GM19043 (cell line): ENCODE measurements around the gene MKRN2OS.
"Not testable (repeated sequence)": the region's sequence is repeated elsewhere in the genome, so short reads cannot be mapped to it uniquely, and the experiment has no call there.

Experiments used
- ATAC-seq: cut with Tn5 transposase; IDR thresholded peaks from one replicate; pipeline ENCODE4 v1.9.1; 2021; ENCODE audit warnings: low read depth; ENCODE audit not compliant: unreplicated experiment

MKRN2OS gene

DNA sequence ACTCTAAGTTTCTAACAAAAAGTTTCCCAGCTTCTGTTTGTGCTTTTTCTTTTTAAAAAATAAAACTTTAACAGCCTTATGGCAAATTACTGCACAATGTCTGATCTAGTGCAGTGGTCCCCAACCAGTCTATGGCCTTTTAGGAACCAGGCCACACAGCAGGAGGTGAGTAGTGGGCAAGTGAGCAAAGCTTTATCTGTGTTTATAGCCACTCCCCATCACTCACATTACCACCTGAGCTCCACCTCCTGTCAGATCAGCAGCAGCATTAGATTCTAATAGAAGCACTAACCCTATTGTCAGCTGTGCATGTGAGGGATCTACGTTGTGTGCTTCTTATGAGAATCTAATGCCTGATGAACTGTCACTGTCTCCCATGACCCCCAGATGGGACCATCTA is 17.2 kb upstream of the MKRN2OS start:
- ATAC-seq: no peak

DNA sequence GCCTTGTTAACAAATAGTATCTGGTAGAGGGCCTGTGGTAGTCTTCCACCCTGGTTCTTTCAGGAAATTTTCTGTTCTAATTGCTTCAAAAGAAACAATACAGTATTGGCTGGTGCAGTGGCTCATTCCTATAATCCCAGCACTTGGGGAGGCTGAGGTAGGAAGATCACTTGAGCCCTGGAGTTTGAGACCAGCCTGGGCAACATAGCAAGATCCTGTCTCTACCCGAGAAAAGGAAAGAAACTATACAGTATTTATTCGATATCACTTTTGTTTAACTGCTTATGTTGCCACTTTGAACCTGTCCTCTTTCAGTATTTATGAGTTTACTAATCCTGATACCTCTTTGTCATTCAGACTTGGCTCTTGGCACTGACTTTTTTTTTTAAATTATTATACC is 16.1 kb upstream of the MKRN2OS start:
- ATAC-seq: no peak

DNA sequence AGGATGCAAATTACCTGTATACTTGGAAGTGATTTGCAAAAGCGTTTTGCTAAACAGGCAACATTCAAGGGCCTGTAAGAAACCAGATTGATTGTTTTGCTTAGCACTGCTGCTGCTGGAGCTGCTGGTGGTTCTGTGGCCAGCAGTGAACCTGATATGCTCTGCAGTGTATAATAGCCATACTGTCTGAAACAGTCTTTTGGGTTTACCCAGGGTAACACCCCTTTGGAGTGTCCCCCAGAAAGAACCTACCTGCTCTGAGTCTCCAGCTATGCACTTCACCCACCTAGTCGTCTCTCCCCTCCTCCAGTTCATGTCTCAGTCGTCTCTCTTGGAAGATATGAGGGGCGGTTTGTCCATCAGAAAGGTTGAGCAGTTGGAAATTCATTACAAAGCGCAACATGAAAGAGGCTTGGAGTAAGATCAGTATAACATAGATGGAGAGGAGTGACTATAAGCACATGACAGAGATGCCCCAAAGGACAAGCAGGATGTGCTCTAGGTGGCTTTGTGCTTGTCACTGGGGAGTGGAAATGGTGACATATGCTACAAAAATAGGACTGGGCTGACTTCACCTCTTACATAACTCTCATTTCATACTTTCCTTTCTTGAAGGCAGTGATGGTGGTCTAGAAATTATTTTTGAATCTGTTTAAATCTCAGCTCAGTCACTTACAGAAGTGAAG is 15.3 kb upstream of the MKRN2OS start:
- peak; percentile 33 for ATAC-seq

DNA sequence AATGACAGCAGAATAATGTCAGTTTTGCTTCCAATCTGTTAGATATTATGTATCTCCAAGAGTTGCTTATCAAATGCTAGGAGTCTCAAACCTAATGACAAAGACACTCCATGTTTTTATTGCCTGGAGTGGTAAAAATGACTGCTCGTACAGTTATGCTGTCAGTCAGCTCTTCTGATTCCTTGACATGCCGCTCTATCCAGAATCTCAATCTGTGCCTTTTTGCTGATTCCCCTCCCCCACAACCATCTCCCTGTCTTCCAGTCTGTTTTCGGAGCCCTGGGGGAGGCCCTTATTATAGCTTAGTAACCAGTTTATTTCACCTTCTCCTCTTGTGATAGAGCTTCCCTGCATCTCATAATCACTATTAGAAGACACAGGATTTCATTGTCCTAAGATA is 14.2 kb upstream of the MKRN2OS start:
- ATAC-seq: no peak

DNA sequence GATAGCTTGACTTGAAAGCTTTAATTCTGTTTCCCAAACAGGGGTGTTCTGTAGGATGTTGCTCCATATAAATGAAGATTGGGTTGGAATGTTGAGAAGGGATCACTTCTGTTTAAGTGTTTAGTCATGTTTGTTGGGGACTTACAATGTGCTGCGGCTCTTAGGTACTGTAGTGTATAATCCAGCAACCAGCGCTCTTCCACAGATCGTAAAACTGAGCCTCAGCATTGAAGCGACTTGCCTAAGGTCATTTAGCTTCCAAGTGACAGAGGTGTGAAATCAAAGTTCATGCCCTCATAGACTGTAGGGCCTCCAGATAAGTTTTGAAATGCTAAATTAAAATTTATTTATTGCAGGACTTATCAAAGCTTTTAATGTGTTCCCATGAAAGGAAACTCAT is 13.4 kb upstream of the MKRN2OS start:
- no peak for ATAC-seq

DNA sequence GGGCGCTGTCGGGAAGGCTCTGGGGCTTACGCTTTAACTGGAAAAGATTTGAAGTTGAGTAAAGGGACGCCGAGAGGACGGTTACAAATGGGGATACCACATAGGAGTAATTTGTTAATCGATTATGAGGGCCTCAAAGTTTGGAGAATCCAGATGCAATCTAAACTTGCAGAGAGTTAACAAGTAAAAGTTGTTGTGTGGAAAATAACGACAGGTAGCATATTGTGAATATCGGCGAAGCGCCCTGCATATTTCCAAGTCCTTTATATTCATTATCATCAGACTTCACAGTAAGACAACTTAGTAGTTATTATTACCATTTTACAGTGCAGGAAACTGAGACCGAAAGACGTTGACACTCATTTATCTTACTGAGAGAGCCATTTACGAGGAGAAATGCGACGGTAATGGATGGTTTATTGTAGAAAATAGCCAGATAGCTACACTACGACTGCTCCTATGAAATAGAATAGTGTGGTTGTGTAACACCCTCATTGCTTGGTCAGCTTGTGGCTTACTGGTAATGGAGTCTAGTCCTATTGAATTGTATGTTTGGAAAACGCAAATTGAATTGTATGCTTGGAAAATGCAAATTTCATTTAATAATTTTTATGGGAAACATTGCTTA is 12.3 kb upstream of the MKRN2OS start:
- no peak for ATAC-seq

DNA sequence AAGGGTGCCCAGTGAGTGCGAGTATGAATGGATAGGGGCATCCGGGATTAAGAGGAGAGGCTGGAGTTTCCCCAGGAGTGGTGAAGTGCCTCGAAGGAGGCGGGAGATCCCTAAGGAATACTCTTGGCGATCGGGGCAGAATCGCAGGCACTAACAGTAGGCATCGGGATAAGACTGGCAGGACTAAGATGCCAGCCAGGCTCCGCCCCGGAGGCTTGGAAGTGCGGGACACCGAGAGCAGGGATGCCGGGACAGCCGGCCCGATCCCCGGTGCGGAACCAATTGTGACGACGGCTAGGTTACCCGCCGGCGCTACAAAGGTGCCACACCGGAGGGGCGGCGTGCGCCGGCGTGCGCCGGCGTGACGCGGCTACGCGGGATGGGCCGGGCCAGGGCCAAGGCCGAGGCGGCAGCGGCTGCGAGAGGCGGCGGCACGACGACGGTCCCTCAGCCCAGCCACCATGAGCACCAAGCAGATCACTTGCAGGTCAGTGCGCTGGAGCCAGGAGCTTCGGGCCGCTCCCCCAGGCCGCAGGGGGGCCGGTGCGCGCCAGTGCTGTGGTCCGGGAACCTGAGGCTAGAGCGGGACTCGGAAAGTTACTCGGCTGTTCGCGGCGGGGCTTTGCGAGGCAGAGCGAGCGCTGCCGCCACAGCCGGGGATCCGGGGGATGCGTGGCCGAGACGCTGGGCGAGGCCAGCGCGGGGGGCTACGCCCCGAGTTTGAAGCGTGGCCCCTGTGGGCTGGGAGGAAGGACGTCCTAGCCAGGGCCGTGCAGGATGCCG is 11.6 kb upstream of the MKRN2OS start, which contains the start of gene MKRN2:
MKRN2 (plus strand) TSS at position 398 of the 783 bp plus-strand sequence; CDS start at position 462, 64 bp downstream.
- peak; percentile 71 for ATAC-seq

DNA sequence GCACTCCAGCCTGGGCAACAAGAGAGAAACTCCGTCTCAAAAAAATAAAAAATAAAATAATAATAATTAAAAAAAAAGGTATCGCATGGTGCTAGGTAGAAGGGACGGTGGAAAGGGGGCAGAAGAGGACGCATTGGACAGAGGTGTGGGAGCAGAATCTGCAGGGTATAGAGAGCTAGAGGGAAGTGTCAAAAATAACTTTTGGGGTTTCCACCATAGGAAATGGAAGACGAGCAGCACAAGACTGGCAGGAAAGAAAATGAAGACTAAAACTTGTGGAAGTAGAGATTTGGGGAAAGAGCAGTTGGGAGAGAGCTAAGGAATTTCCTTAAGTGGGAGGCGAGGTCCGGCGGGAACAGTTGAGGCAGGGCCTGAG is 11.0 kb upstream of the MKRN2OS start:
- no peak for ATAC-seq

DNA sequence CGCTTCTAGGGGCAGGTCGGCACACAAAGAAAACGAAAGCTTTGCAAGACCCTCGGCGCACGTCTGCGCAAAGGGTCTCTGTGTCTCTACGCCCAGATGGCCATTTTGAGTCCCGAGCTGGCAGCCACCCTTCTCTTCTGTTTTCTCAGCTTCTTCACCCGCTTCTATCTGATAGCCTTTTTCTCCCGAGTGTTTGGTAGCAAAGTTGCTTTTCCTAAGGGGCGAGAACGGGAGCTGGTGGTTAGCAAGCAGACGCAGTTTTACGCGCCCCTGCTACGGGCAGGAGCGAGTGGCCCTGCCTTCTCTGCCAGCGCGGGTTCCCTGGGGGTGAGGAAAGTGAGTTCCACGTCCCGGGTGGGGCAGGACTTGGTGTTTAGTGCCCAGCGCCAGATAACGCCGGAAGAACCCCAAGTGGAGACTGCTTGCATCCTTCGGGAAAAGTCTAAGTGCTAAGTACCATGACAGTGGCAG is 8.7 kb upstream of the MKRN2OS start:
- no peak for ATAC-seq

DNA sequence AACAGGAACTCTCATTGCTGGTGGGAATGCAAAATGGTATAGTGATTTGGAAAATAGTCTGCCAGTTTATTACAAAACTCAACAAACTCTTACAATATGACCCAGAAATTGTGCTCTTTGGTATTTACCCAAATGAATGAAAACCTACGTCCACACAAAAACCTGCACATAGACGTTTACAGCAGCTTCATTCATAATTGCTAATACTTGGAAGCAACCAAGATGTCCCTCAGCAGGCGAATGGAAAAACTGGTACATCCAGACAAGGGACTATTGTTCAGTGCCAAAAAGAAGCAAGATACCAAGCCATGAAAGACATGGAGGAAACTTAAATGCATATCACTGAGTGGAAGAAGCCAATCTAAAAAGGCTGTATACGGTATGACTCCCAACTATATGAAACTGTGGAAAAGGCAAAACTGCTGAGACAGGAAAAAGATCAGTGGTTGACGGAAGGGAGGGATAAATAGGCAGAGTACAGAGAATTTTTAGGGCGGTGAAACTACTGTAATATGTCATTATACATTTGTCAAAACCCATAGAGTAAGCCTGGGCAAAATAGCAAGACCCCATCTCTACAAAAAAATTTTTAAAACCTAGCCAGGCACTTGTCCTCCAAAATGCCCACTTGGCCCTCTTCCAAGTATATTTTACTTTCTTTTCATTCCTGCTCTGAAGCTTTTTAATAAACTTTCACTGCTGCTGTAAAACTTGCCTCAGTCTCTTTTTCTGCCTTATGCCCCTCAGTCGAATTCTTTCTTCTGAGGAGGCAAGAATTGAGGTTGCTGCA is 4.9 kb upstream of the MKRN2OS start:
- no peak for ATAC-seq

DNA sequence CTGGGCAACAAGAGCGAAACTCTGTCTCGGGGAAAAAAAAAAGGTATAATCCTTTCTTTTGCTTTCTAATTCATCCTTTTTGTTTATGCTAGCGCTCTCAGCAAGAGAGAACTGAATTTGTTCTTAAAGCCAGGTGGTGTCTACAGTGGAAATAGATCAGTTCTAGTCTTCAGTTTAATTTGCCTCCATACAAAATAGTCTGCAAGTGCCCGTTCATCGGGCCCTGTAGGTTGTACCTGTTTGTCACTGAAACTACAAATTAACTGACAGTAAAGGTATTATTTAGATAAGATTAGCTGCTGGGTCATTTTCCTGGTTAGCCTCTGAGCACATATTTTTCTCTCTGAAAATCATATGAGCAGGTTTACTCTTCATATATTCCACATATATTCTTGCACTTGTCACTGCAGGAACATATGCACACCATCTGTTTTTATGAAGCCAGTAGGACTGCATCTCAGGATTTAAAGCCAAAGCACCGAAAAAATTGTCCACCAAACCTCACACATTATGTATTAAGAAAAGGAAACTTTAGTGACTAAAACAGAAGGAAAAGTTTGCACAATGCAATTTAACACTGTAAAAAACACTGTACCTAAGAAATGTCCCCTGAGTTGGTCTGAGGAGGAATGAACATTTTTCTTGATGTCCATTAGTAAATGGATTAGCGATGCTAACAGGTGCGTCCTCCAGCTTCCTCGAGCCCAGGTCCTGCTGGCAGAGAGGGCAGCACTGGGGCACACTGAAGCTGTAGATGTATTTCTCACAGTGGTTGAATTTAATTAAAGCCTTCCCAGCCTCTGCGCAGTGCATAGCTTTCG is 437 bp downstream of the MKRN2OS start:
- ATAC-seq: no peak

DNA sequence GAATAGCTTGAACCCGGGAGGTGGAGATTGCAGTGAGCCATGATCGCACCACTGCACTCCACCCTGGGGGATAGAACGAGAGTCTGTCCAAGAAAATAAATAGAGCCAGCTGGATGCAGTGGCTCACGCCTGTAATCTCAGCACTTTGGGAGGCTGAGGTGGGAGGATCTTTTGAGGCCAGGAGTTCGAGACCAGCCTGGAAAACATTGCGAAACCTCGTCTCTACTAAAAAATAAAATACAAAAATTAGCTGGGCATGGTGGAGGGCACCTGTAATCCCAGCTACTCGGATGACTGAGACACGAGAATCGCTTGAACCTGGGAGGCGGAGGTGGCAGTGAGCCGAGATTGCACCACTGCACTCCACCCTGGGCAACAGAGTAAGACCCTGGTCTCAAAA is 1.8 kb downstream of the MKRN2OS start:
- ATAC-seq: not testable (repeated sequence)

DNA sequence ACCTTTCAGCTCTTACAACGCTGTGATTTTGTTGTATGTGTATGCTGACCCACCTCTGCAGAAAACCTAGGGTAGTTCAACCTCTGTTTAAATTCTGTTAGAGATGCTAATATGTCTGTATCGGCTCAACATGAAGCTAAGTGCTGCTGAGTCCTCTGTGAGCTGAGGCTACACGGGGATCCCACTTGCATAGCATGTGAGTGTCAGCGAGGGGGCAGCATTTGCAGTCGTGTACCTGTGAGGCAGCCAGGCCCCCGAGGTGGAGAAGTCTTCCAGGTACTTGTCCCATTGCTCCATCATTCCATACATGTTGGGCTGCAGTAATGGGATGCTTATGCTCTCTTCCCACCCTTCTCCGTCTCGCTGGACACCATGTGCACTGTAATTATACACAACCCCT is 3.7 kb downstream of the MKRN2OS start:
- ATAC-seq: no peak

DNA sequence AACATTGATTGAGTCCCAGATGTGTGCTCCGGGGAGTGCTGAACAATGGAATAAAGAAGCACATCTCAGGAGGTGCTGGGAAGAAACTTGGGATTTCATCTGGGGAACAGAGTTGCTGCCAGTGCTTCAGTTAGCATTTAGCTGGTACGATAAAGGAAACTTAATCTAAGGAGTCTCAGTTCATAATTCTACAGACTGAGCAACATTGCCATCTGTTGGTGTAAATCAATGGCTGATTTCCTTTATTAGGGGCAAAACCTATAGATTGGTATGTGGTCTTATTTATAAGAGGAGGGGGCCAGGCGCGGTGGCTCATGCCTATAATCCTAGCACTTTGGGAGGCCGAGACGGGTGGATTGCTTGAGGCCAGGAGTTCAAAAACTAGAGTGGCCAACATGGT is 8.9 kb downstream of the MKRN2OS start:
- ATAC-seq: no peak

DNA sequence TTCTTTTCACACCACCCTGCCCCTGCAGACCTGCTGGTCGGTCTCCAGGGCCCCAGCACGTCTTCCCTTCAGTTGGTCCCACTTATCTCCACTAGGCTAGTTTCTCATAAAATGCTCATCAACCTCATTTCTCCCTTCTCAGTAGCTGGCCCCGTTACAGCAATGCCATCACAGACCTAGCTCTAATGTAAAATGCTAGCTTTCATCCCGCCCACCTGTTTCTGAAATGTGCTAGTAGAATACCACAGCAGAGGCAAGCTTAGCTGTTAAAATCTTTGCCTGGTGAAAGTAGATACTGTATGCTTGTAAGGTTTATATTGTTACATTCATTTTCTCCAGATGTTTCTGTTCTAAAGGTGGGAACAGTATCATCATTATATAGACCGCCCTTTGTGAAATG is 13.1 kb downstream of the MKRN2OS start:
- no peak for ATAC-seq

DNA sequence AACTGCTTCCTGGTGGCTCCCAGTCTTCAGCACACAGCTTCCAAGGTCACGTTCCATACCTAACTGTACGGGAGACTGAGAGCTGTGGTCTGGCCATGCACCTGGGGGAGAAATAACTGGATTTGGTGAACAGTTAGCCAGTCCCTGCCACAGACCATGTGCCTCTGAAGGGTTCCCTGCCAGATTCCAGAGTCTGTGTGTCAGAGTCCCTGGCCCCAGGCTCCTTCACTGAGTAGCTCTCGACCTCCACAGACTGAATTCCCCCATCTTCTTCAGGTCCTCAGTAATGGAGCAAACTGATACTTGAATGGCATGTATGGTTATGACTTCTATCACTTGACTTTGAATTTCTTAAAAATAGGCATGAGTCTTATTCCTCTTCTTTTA is 17.5 kb downstream of the MKRN2OS start:
- no peak for ATAC-seq

DNA sequence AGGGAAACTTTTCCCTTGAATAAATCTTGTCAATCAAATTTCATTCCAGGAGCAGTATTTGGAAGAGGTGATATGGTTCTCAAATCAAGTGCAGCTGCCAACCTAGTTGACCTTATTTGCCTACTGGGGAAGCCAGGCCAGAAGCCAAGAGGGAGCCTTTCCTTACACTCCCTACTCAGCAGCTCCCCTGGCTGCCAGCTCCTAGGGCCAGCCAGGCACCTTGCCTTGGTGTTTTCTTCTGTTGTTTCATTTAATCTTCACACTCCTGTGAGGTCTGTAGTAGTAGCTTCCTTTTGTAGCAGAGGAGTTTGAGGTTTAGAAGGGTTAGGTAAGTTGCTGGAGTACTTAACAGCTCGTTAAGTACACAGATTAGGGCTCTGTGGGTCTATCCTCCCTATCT is 22.6 kb downstream of the MKRN2OS start:
- ATAC-seq: no peak

DNA sequence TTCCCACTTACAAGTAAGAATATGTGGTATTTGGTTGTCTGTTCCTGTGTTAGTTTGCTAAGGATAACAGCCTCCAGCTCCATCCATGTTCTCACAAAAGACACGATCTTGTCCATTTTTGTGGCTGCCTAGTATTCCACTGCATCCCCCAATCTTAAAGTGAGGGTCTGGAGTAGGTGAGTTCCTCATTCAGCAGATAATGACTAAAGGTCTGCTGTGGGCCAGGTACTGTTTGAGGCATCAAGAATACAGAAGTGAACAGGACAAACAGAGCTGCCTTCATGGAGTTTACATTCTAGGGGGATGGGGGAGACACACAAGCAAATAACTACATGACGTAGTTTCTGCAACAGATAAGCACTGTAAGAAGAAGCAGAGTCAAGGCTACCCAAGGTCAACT is 24.3 kb downstream of the MKRN2OS start:
- no peak for ATAC-seq

DNA sequence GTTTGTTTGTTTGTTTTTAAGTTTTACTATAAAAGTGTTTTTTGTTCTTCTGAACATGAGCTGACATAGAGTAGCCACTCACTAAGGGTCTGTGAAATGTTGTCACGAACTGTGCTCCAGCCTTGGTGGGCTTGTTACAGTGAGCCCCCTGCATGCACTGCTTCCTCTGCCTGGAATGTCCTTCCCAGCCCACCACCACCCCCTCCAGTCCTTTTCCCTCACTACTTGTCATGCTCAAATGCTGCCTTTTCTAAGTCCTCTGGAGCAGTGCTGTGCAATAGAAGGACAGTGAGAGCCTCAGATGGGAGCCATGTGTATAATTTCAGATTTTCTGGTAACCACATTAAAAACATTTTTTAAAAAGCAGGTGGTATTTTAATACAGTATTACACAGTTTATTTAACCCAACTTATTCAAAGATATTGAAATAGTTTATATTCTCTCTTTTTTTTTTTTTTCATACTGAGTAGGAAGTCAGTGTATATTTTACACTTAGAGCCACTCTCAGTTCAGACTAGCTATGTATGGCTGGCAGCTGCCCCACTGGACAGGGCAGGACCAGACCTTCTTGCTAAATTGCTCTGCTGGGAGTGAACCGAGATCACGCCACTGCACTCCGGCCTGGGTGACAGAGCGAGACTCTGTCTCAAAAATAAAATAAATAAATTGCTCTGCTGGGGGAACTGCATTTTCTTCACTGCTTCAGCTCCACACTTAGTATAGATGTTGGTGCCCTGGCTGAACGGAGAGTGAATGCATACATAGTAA is 26.9 kb downstream of the MKRN2OS start:
- no peak for ATAC-seq
